ENCODE measurements around the gene TMCC3. TPM values are rescaled to one million over a fixed set of nuclear protein-coding genes. Genes with fewer than 3 reads are reported as not detected.

Gene TMCC3
- total and polyA plus RNA-seq, 9 of the 15 experiments (the other 6 are each of a cell fraction or from before 2014, with no cell fraction given) = not detected

DNA sequence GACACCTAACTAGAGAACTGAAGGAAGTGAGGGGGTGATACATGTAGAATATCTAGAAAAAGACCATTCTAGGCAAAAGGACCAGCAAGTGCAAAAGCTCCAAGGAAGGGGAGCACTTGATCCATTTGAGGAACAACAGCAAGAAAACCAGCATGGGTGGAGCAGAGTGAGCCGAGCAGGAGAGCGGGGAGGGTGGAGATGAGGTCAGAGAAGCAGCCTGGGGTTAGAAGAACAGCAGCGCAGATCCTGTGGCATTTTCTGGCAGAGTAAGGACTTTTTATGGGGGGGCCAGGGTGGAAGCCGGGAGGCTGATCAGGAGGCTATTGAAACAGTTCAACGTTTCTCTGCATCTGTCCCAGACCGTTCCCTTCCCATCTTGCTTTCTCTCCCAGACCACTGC, 24.5 kb upstream of the TMCC3 start:
- peaks cover 3 to 9% of the 10 kb centered on the region in 2 experiments; a peak in 2 of 5 replicates for H3K27me3 ChIP-seq (ENCODE audit: control insufficient read depth in 2 of 2, insufficient read depth in 2 of 2, low read length in 2 of 2)
- POLR2A ChIA-PET = no interaction called here
- no peaks in the 10 kb centered on the region for H3K9me3 ChIP-seq (replicated peaks; ENCODE audit: control insufficient read depth, insufficient read depth, low read depth, low read length)
- no peak overlapping the region for H3K9ac ChIP-seq (ENCODE audit: insufficient read depth in 1 of 2, low read depth in 2 of 2, low read length in 2 of 2)
- no TSS peak for BruUV-seq (replicated peaks)
- CTCF ChIA-PET (ENCODE audit: low intra/inter-chr PET ratio) = no interaction called here
- no peak overlapping the region for H3K27ac ChIP-seq (ENCODE audit: extremely low read depth, low read depth, low read length)
- 0 out of 5 replicates have a peak, but pooled peaks cover 0 to 2% of the 10 kb centered on the region in 2 experiments for H3K4me1 ChIP-seq (replicated peaks in 1 of 2; ENCODE audit: control insufficient read depth in 2 of 2, insufficient read depth in 2 of 2, low read length in 2 of 2)
- FAIRE-seq (no peak), ATAC-seq (no peak), DNase-seq (ENCODE audit: extremely low read depth in 1 of 4, low spot score in 3 of 4) (no peak)
- H3K4me2 ChIP-seq (ENCODE audit: insufficient read depth, low read length) = no peak overlapping the region
- H3K36me3 ChIP-seq (ENCODE audit: control insufficient read depth, insufficient read depth, low read length) = no peaks in the 10 kb centered on the region
- intact Hi-C loops (cut with micrococcal nuclease) (no loop called here), in situ Hi-C loops (cut with MboI) (no loop called here)
- no peaks in the 10 kb centered on the region for H3K79me2 ChIP-seq (ENCODE audit: control insufficient read depth, insufficient read depth, low read length)
- H3K9me1 ChIP-seq (ENCODE audit: control insufficient read depth, insufficient read depth, low read length) = no peaks in the 10 kb centered on the region
- H3K4me3 ChIP-seq = no peak overlapping the region
- no peak overlapping the region for H2AFZ ChIP-seq (ENCODE audit: low read depth, low read length)
- TF ChIP-seq ZNF644 (tag; IDR thresholded peaks at IDR 0.05; ENCODE audit: low read depth) (no peak), RB1 (IDR thresholded peaks at IDR 0.05; ENCODE audit: low read depth) (no peak), CBX2 (IDR thresholded peaks at IDR 0.05; ENCODE audit: insufficient read depth, low read length, poor library complexity, severe bottlenecking) (no peak)
- TF ChIP-seq, protein P1, sequence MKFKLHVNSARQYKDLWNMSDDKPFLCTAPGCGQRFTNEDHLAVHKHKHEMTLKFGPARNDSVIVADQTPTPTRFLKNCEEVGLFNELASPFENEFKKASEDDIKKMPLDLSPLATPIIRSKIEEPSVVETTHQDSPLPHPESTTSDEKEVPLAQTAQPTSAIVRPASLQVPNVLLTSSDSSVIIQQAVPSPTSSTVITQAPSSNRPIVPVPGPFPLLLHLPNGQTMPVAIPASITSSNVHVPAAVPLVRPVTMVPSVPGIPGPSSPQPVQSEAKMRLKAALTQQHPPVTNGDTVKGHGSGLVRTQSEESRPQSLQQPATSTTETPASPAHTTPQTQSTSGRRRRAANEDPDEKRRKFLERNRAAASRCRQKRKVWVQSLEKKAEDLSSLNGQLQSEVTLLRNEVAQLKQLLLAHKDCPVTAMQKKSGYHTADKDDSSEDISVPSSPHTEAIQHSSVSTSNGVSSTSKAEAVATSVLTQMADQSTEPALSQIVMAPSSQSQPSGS (CRISPR knock-in tag; IDR thresholded peaks at IDR 0.05) = no peak
- WGBS (ENCODE audit: insufficient coverage, low coverage, missing lambda C conversion rate) = 2% methylated on average over 5 of the region's 6 CpGs
- H4K20me1 ChIP-seq (replicated peaks; ENCODE audit: control insufficient read depth, insufficient read depth, low read length) = no peaks in the 10 kb centered on the region

DNA sequence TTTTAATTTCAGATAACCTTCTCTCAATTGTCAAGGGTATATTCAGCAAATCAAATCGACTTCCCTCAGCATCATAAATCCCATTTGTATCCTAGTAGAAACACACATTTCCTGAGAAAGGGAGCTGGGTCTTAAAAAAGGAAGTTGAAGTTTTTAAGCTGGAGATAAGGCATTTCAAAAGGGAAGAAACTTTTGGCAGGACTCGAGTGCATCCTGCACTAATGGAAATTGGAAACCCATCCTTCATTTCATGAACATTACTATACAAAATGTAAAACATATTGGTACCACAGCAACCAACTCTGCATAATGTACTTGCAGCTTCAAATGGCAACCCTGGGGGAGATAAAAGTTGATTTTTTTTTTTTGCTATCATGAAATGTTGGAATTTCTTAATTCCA, 23.7 kb upstream of the TMCC3 start:
- intact Hi-C loops (cut with micrococcal nuclease) (no loop called here), in situ Hi-C loops (cut with MboI) (no loop called here)
- H3K4me1 ChIP-seq (replicated peaks in 1 of 2; ENCODE audit: control insufficient read depth in 2 of 2, insufficient read depth in 2 of 2, low read length in 2 of 2) = 0 out of 5 replicates have a peak, but pooled peaks cover 0 to 2% of the 10 kb centered on the region in 2 experiments
- no peak overlapping the region for H3K27ac ChIP-seq (ENCODE audit: extremely low read depth, low read depth, low read length)
- H3K36me3 ChIP-seq (ENCODE audit: control insufficient read depth, insufficient read depth, low read length) = no peaks in the 10 kb centered on the region
- H3K27me3 ChIP-seq (ENCODE audit: control insufficient read depth in 2 of 2, insufficient read depth in 2 of 2, low read length in 2 of 2) = peaks cover 3 to 9% of the 10 kb centered on the region in 2 experiments; a peak in 2 of 5 replicates
- no TSS peak for BruUV-seq (replicated peaks)
- H3K4me3 ChIP-seq = no peak overlapping the region
- no peaks in the 10 kb centered on the region for H3K79me2 ChIP-seq (ENCODE audit: control insufficient read depth, insufficient read depth, low read length)
- no peak overlapping the region for H2AFZ ChIP-seq (ENCODE audit: low read depth, low read length)
- no peak overlapping the region for H3K4me2 ChIP-seq (ENCODE audit: insufficient read depth, low read length)
- no peak for TF ChIP-seq RBM17 (IDR thresholded peaks at IDR 0.05; ENCODE audit: borderline replicate concordance, low read depth, low read length)
- TF ChIP-seq ZNF324 (CRISPR knock-in tag; IDR thresholded peaks at IDR 0.05) = no peak
- DNase-seq (ENCODE audit: extremely low read depth in 1 of 4, low spot score in 3 of 4) (no peak), FAIRE-seq (no peak), ATAC-seq (no peak)
- POLR2A ChIA-PET = no interaction called here
- no peaks in the 10 kb centered on the region for H4K20me1 ChIP-seq (replicated peaks; ENCODE audit: control insufficient read depth, insufficient read depth, low read length)
- H3K9me3 ChIP-seq (replicated peaks; ENCODE audit: control insufficient read depth, insufficient read depth, low read depth, low read length) = no peaks in the 10 kb centered on the region
- 0% methylated on average over 2 of the region's 2 CpGs for WGBS (ENCODE audit: insufficient coverage, low coverage, missing lambda C conversion rate)
- H3K9ac ChIP-seq (ENCODE audit: insufficient read depth in 1 of 2, low read depth in 2 of 2, low read length in 2 of 2) = no peak overlapping the region
- no peaks in the 10 kb centered on the region for H3K9me1 ChIP-seq (ENCODE audit: control insufficient read depth, insufficient read depth, low read length)
- CTCF ChIA-PET (ENCODE audit: low intra/inter-chr PET ratio) = no interaction called here

All from K562 (cell line).